Glutamatergic neuron (in vitro differentiated cells): ENCODE measurements around the gene PTPRG. TPM values are rescaled to one million over a fixed set of nuclear protein-coding genes. Genes with fewer than 3 reads are reported as not detected.

Experiments
- DNase-seq: peaks from one replicate; pipeline ENCODE4 v3.0.0; 2022
- H3K27ac Mint-ChIP-seq: one replicate; pipeline ENCODE4 v1.8.0; 2020; ENCODE audit warnings: mild to moderate bottlenecking, mixed read lengths, inconsistent platforms; ENCODE audit not compliant: unreplicated experiment
- H3K27me3 Mint-ChIP-seq: one replicate; pipeline ENCODE4 v1.8.0; 2020; ENCODE audit warnings: mild to moderate bottlenecking, moderate library complexity, mixed read lengths, inconsistent platforms; ENCODE audit not compliant: unreplicated experiment
- H3K36me3 Mint-ChIP-seq: one replicate; pipeline ENCODE4 v1.8.0; 2020; ENCODE audit warnings: mild to moderate bottlenecking, mixed read lengths, inconsistent platforms; ENCODE audit not compliant: unreplicated experiment
- H3K4me1 Mint-ChIP-seq: one replicate; pipeline ENCODE4 v1.8.0; 2020; ENCODE audit warnings: mild to moderate bottlenecking, low read depth, mixed read lengths, inconsistent platforms; ENCODE audit not compliant: unreplicated experiment
- H3K4me3 Mint-ChIP-seq: one replicate; pipeline ENCODE4 v1.8.0; 2020; ENCODE audit warnings: mild to moderate bottlenecking, mixed read lengths, inconsistent platforms; ENCODE audit not compliant: unreplicated experiment
- H3K9me3 Mint-ChIP-seq: one replicate; pipeline ENCODE4 v1.8.0; 2020; ENCODE audit warnings: mild to moderate bottlenecking, moderate library complexity, mixed read lengths, inconsistent platforms; ENCODE audit not compliant: unreplicated experiment
- CTCF ChIP-seq: fragments of 200-600 bp; sonication (generic); IDR thresholded peaks from one replicate; pipeline ENCODE4 v1.5.0; 2021; ENCODE audit not compliant: partially characterized antibody, unreplicated experiment
- total RNA-seq: library from RNA; stranded (reverse); fragmentation: NEBNext Ultra II Directional; extraction: Animal tissue kit (Norgen Biotek cat#: 25700); gene quantifications from one replicate; pipeline ENCODE4 v1.2.1, GENCODE V29; 2021; ENCODE audit not compliant: unreplicated experiment

PTPRG gene
- total RNA-seq, 1 donor from 2014 or later: 52.1 TPM

GRCh38 chr3:62173939-62174515 lies 612.7 kb downstream of the PTPRG start:
- Mint-ChIP-seq H3K9me3 (no peaks in the 10 kb centered on the region), H3K4me1 (no peaks in the 10 kb centered on the region), H3K27ac (no peak overlapping the region), H3K27me3 (peaks cover 6% of the 10 kb centered on the region), H3K4me3 (no peak overlapping the region), H3K36me3 (peaks cover 20% of the 10 kb centered on the region)
- DNase-seq: no peak
- no peak for TF ChIP-seq CTCF

- Mint-ChIP-seq H3K27me3 (peaks cover 6% of the 10 kb centered on the region), H3K9me3 (no peaks in the 10 kb centered on the region), H3K27ac (no peak overlapping the region), H3K4me1 (no peaks in the 10 kb centered on the region), H3K4me3 (no peak overlapping the region), H3K36me3 (peaks cover 20% of the 10 kb centered on the region)
- no peak for DNase-seq
- TF ChIP-seq CTCF: no peak
Measured at GRCh38 chr3:62175161-62175560, 613.8 kb downstream of the PTPRG start.

GRCh38 chr3:62178032-62178431 lies 616.7 kb downstream of the PTPRG start:
- Mint-ChIP-seq H3K36me3 (peaks cover 7% of the 10 kb centered on the region), H3K4me3 (no peak overlapping the region), H3K27me3 (peaks cover 4% of the 10 kb centered on the region), H3K9me3 (peaks cover 2% of the 10 kb centered on the region), H3K4me1 (no peaks in the 10 kb centered on the region), H3K27ac (no peak overlapping the region)
- no peak for DNase-seq
- no peak for TF ChIP-seq CTCF

- no peak overlapping the region for H3K4me3 Mint-ChIP-seq
- H3K27ac Mint-ChIP-seq: no peak overlapping the region
- no peak for DNase-seq
- peaks cover 7% of the 10 kb centered on the region for H3K36me3 Mint-ChIP-seq
- TF ChIP-seq CTCF: no peak
- peaks cover 4% of the 10 kb centered on the region for H3K4me1 Mint-ChIP-seq
- peaks cover 4% of the 10 kb centered on the region for H3K27me3 Mint-ChIP-seq
- H3K9me3 Mint-ChIP-seq: peaks cover 4% of the 10 kb centered on the region
Measured at GRCh38 chr3:62178739-62179600, 617.6 kb downstream of the PTPRG start.

- no peak for DNase-seq
- H3K9me3 Mint-ChIP-seq: peaks cover 6% of the 10 kb centered on the region
- no peak for TF ChIP-seq CTCF
Measured at GRCh38 chr3:62180514-62180913, 619.1 kb downstream of the PTPRG start.

More at GRCh38 chr3:62180514-62180913, 619.1 kb downstream of the PTPRG start:
- peaks cover 10% of the 10 kb centered on the region for H3K4me1 Mint-ChIP-seq
- H3K36me3 Mint-ChIP-seq: peaks cover 5% of the 10 kb centered on the region
- no peak overlapping the region for H3K27ac Mint-ChIP-seq
- H3K27me3 Mint-ChIP-seq: peaks cover 4% of the 10 kb centered on the region
- no peak overlapping the region for H3K4me3 Mint-ChIP-seq
